ENCODE results near the gene ZFPM1.

ZFPM1 gene

GRCh38 chr16:88541831-88542616 lies 88.9 kb downstream of the ZFPM1 start:
- peaks cover 33 to 50% (median 41%) of the 10 kb centered on the region in 5 donors for H3K27me3 ChIP-seq (ENCODE audit: control insufficient read depth in 5 of 5, insufficient read depth in 4 of 5, low read length in 5 of 5)
- H3K27ac ChIP-seq (ENCODE audit: low read depth, low read length), result no peak overlapping the region
- H3K36me3 ChIP-seq (ENCODE audit: control insufficient read depth in 5 of 5, insufficient read depth in 5 of 5, low read length in 5 of 5), result no peaks in the 10 kb centered on the region
- H3K9ac ChIP-seq (ENCODE audit: low read length in 5 of 5), result no peak overlapping the region
- H3K4me1 ChIP-seq (ENCODE audit: control insufficient read depth in 5 of 5, insufficient read depth in 5 of 5, low read length in 5 of 5), result no peaks in the 10 kb centered on the region
- peak overlapping the region in 1 of 5 donors; percentile 10 for H3K4me3 ChIP-seq (ENCODE audit: low read depth in 1 of 5, low read length in 5 of 5)
- peaks cover 2 to 27% (median 21%) of the 10 kb centered on the region in 5 donors for H3K9me3 ChIP-seq (ENCODE audit: control insufficient read depth in 5 of 5, low read length in 5 of 5)

- peaks cover 30 to 51% (median 37%) of the 10 kb centered on the region in 5 donors for H3K27me3 ChIP-seq (ENCODE audit: control insufficient read depth in 5 of 5, insufficient read depth in 4 of 5, low read length in 5 of 5)
- peaks cover 2 to 27% (median 21%) of the 10 kb centered on the region in 5 donors for H3K9me3 ChIP-seq (ENCODE audit: control insufficient read depth in 5 of 5, low read length in 5 of 5)
- H3K4me3 ChIP-seq (ENCODE audit: low read depth in 1 of 5, low read length in 5 of 5), result no peak overlapping the region
- no peak overlapping the region for H3K9ac ChIP-seq (ENCODE audit: low read length in 5 of 5)
- no peaks in the 10 kb centered on the region for H3K36me3 ChIP-seq (ENCODE audit: control insufficient read depth in 5 of 5, insufficient read depth in 5 of 5, low read length in 5 of 5)
- H3K4me1 ChIP-seq (ENCODE audit: control insufficient read depth in 5 of 5, insufficient read depth in 5 of 5, low read length in 5 of 5), result no peaks in the 10 kb centered on the region
- no peak overlapping the region for H3K27ac ChIP-seq (ENCODE audit: low read depth, low read length)
Observed at GRCh38 chr16:88543230-88543813, 90.2 kb downstream of the ZFPM1 start.

- peaks cover 8 to 28% (median 14%) of the 10 kb centered on the region in 5 donors for H3K27me3 ChIP-seq (ENCODE audit: control insufficient read depth in 5 of 5, insufficient read depth in 4 of 5, low read length in 5 of 5)
- peaks cover 0 to 11% (median 9%) of the 10 kb centered on the region in 5 donors for H3K4me1 ChIP-seq (ENCODE audit: control insufficient read depth in 5 of 5, insufficient read depth in 5 of 5, low read length in 5 of 5)
- no peak overlapping the region for H3K9ac ChIP-seq (ENCODE audit: low read length in 5 of 5)
- H3K27ac ChIP-seq (ENCODE audit: low read depth, low read length), result no peak overlapping the region
- peaks cover 2 to 27% (median 21%) of the 10 kb centered on the region in 5 donors for H3K9me3 ChIP-seq (ENCODE audit: control insufficient read depth in 5 of 5, low read length in 5 of 5)
- no peaks in the 10 kb centered on the region for H3K36me3 ChIP-seq (ENCODE audit: control insufficient read depth in 5 of 5, insufficient read depth in 5 of 5, low read length in 5 of 5)
- H3K4me3 ChIP-seq (ENCODE audit: low read depth in 1 of 5, low read length in 5 of 5), result no peak overlapping the region
Observed at GRCh38 chr16:88545781-88546180, 92.7 kb downstream of the ZFPM1 start.

GRCh38 chr16:88548131-88548874 lies 95.2 kb downstream of the ZFPM1 start:
- Histone ChIP-seq H3K4me1 (ENCODE audit: control insufficient read depth in 5 of 5, insufficient read depth in 5 of 5, low read length in 5 of 5) (peaks cover 0 to 11% (median 9%) of the 10 kb centered on the region in 5 donors), H3K9me3 (ENCODE audit: control insufficient read depth in 5 of 5, low read length in 5 of 5) (peaks cover 2 to 14% (median 9%) of the 10 kb centered on the region in 5 donors), H3K36me3 (ENCODE audit: control insufficient read depth in 5 of 5, insufficient read depth in 5 of 5, low read length in 5 of 5) (no peaks in the 10 kb centered on the region), H3K4me3 (ENCODE audit: low read depth in 1 of 5, low read length in 5 of 5) (no peak overlapping the region), H3K27me3 (ENCODE audit: control insufficient read depth in 5 of 5, insufficient read depth in 4 of 5, low read length in 5 of 5) (peaks cover 5 to 22% (median 10%) of the 10 kb centered on the region in 5 donors), H3K9ac (ENCODE audit: low read length in 5 of 5) (no peak overlapping the region), H3K27ac (ENCODE audit: low read depth, low read length) (no peak overlapping the region)

- Histone ChIP-seq H3K9me3 (ENCODE audit: control insufficient read depth in 5 of 5, low read length in 5 of 5) (peaks cover 2 to 7% (median 3%) of the 10 kb centered on the region in 5 donors), H3K4me1 (ENCODE audit: control insufficient read depth in 5 of 5, insufficient read depth in 5 of 5, low read length in 5 of 5) (peaks cover 0 to 11% (median 9%) of the 10 kb centered on the region in 5 donors), H3K9ac (ENCODE audit: low read length in 5 of 5) (no peak overlapping the region), H3K27ac (ENCODE audit: low read depth, low read length) (no peak overlapping the region), H3K36me3 (ENCODE audit: control insufficient read depth in 5 of 5, insufficient read depth in 5 of 5, low read length in 5 of 5) (no peaks in the 10 kb centered on the region), H3K27me3 (ENCODE audit: control insufficient read depth in 5 of 5, insufficient read depth in 4 of 5, low read length in 5 of 5) (peaks cover 8 to 22% (median 12%) of the 10 kb centered on the region in 5 donors), H3K4me3 (ENCODE audit: low read depth in 1 of 5, low read length in 5 of 5) (no peak overlapping the region)
Observed at GRCh38 chr16:88548985-88549384, 95.9 kb downstream of the ZFPM1 start.

GRCh38 chr16:88549671-88550245 lies 96.7 kb downstream of the ZFPM1 start:
- peaks cover 0 to 3% (median 0%) of the 10 kb centered on the region in 5 donors for H3K9me3 ChIP-seq (ENCODE audit: control insufficient read depth in 5 of 5, low read length in 5 of 5)
- no peak overlapping the region for H3K27ac ChIP-seq (ENCODE audit: low read depth, low read length)
- no peaks in the 10 kb centered on the region for H3K36me3 ChIP-seq (ENCODE audit: control insufficient read depth in 5 of 5, insufficient read depth in 5 of 5, low read length in 5 of 5)
- peaks cover 10 to 27% (median 16%) of the 10 kb centered on the region in 5 donors for H3K27me3 ChIP-seq (ENCODE audit: control insufficient read depth in 5 of 5, insufficient read depth in 4 of 5, low read length in 5 of 5)
- H3K4me3 ChIP-seq (ENCODE audit: low read depth in 1 of 5, low read length in 5 of 5), result no peak overlapping the region
- H3K4me1 ChIP-seq (ENCODE audit: control insufficient read depth in 5 of 5, insufficient read depth in 5 of 5, low read length in 5 of 5), result peaks cover 0 to 11% (median 9%) of the 10 kb centered on the region in 5 donors
- no peak overlapping the region for H3K9ac ChIP-seq (ENCODE audit: low read length in 5 of 5)

GRCh38 chr16:88550246-88550661 lies 97.2 kb downstream of the ZFPM1 start:
- H3K4me3 ChIP-seq (ENCODE audit: low read depth in 1 of 5, low read length in 5 of 5), result no peak overlapping the region
- H3K4me1 ChIP-seq (ENCODE audit: control insufficient read depth in 5 of 5, insufficient read depth in 5 of 5, low read length in 5 of 5), result peaks cover 0 to 11% (median 9%) of the 10 kb centered on the region in 5 donors
- peaks cover 13 to 30% (median 16%) of the 10 kb centered on the region in 5 donors for H3K27me3 ChIP-seq (ENCODE audit: control insufficient read depth in 5 of 5, insufficient read depth in 4 of 5, low read length in 5 of 5)
- no peaks in the 10 kb centered on the region for H3K36me3 ChIP-seq (ENCODE audit: control insufficient read depth in 5 of 5, insufficient read depth in 5 of 5, low read length in 5 of 5)
- H3K27ac ChIP-seq (ENCODE audit: low read depth, low read length), result no peak overlapping the region
- H3K9me3 ChIP-seq (ENCODE audit: control insufficient read depth in 5 of 5, low read length in 5 of 5), result no peaks in the 10 kb centered on the region
- H3K9ac ChIP-seq (ENCODE audit: low read length in 5 of 5), result no peak overlapping the region

- H3K4me1 ChIP-seq (ENCODE audit: control insufficient read depth in 5 of 5, insufficient read depth in 5 of 5, low read length in 5 of 5), result peaks cover 0 to 11% (median 9%) of the 10 kb centered on the region in 5 donors
- no peak overlapping the region for H3K9ac ChIP-seq (ENCODE audit: low read length in 5 of 5)
- H3K27me3 ChIP-seq (ENCODE audit: control insufficient read depth in 5 of 5, insufficient read depth in 4 of 5, low read length in 5 of 5), result peaks cover 7 to 24% (median 16%) of the 10 kb centered on the region in 5 donors
- no peaks in the 10 kb centered on the region for H3K9me3 ChIP-seq (ENCODE audit: control insufficient read depth in 5 of 5, low read length in 5 of 5)
- no peak overlapping the region for H3K27ac ChIP-seq (ENCODE audit: low read depth, low read length)
- H3K4me3 ChIP-seq (ENCODE audit: low read depth in 1 of 5, low read length in 5 of 5), result no peak overlapping the region
- no peaks in the 10 kb centered on the region for H3K36me3 ChIP-seq (ENCODE audit: control insufficient read depth in 5 of 5, insufficient read depth in 5 of 5, low read length in 5 of 5)
Observed at GRCh38 chr16:88552166-88552565, 99.1 kb downstream of the ZFPM1 start.

GRCh38 chr16:88552815-88553214 lies 99.7 kb downstream of the ZFPM1 start:
- no peak overlapping the region for H3K9ac ChIP-seq (ENCODE audit: low read length in 5 of 5)
- peaks cover 11 to 29% (median 21%) of the 10 kb centered on the region in 5 donors for H3K27me3 ChIP-seq (ENCODE audit: control insufficient read depth in 5 of 5, insufficient read depth in 4 of 5, low read length in 5 of 5)
- H3K36me3 ChIP-seq (ENCODE audit: control insufficient read depth in 5 of 5, insufficient read depth in 5 of 5, low read length in 5 of 5), result no peaks in the 10 kb centered on the region
- H3K4me1 ChIP-seq (ENCODE audit: control insufficient read depth in 5 of 5, insufficient read depth in 5 of 5, low read length in 5 of 5), result peaks cover 0 to 11% (median 9%) of the 10 kb centered on the region in 5 donors
- H3K9me3 ChIP-seq (ENCODE audit: control insufficient read depth in 5 of 5, low read length in 5 of 5), result no peaks in the 10 kb centered on the region
- no peak overlapping the region for H3K4me3 ChIP-seq (ENCODE audit: low read depth in 1 of 5, low read length in 5 of 5)
- H3K27ac ChIP-seq (ENCODE audit: low read depth, low read length), result no peak overlapping the region

Measured in subcutaneous abdominal adipose tissue (tissue), 5 donors.